GM18498 (cell line): ENCODE data around the gene TNS3.
A peak's percentile ranks its signal among the peaks of the same experiment; 100 is the strongest.

Experiments
- ATAC-seq: cut with Tn5 transposase; IDR thresholded peaks from one replicate; pipeline ENCODE4 v1.9.1; 2021; ENCODE audit warnings: mild to moderate bottlenecking, moderate library complexity; ENCODE audit not compliant: unreplicated experiment

The TNS3 gene

DNA sequence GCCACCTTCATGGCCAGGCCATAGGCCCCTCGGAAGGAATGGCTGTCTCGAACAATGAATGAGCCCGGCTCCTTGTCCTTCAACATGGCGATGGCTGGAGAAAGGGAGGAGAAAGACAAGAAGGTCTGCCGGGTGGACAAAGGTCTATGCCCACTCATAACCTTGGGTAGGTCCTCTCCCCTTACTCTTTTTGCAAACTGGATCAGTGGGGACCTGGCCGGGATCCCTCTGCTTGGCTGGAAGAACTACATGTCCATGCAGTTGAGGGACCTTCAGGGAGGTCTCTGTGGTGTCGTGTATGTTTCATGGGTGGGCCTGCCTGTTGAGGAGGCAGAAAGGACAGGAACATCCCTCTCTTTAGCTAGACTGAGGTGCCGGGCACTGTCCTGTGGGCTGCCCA, 284.8 kb downstream of the TNS3 start:
- ATAC-seq = no peak

DNA sequence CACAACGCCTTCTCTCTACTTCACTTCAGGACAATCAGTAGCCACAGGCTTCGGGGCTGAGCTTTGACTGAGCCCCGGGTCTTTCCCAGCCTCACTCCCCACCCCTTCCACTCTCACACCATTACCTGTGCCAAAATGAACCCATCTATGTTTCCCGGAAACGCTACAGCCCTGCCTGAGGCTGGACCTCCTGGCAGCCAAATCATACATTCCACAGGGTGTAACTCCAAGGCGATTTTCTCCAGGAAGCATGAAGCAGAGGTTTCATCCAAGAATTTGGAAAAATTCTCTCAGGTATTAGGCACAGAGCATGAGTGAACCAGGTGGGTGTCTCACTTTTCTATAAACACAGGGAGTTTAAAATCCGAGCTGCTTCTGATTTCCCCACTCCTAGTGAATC, 286.3 kb downstream of the TNS3 start:
- ATAC-seq = no peak

- ATAC-seq = no peak
Measured at GRCh38 chr7:47294556-47295222, 287.2 kb downstream of the TNS3 start.

DNA sequence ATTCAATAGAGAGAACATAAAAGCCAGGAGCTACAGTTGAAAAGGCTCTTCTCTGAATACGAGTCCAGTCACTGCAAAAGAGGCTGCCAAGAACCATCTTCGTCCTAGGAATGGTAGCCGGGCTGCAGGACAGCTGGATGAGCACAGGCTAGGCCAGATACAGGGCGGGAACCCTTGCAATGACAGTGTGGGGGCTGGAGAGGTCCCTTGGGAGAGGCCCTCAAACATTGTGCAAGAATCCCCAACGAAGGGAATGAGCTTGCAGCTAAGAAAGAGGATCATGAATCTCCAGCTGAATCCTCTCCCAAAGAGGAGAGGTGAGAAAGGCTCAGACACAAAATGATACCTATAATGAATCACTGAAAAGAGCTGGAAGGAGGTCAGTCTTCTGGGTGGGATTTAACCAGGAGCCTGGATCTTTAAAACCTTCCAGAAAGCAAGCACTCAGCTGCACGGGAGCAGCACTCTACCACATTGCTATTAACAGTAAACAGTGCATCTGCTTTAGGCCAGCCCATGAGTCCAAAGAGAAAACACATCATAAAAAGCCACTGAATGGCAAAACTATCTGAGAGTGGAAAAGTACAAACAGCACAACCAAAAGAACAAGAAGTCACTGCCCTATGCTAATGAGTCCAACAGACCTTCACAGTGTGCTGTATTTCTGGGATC, 287.9 kb downstream of the TNS3 start:
- ATAC-seq = no peak

GRCh38 chr7:47292832-47293309, 289.0 kb downstream of the TNS3 start:
- ATAC-seq = no peak

- ATAC-seq = peak; percentile 94
Measured at GRCh38 chr7:47291461-47292081, 290.3 kb downstream of the TNS3 start.

DNA sequence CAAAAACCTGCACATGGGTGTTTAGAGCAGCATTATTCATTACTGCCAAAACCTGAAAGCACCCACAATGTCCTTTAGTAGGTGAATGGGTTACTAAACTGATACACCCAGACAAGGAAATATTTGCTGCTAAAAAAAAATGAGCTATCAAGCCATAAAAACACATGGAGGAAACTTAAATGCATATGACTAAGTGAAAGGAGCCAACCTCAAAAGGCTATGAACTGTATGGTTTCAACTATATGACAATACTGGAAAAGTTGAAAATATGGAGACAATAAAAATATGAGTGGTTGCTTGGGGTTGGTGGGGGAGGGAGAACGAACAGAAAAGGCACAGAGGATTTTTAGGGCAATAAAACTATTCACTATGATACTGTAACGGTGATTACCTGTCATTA, 291.0 kb downstream of the TNS3 start:
- ATAC-seq = no peak

DNA sequence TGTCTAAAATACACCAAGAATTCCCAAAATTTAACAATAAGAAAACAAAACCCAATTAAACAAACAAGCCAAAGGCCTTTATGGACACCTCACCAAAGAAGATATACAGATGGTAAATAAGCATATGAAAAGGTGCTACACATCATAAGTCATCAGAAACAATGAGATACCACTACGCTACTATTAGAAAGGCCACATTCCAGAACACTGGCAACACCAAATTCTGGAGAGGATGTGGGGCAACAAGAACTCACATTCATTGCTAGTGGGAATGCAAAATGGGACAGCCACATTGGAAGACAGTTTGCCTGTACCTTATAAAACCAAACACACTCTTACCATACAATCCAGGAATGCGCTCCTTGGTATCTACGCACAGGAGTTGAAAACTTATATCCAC, 291.4 kb downstream of the TNS3 start:
- no peak for ATAC-seq

GRCh38 chr7:47288060-47288459, 293.9 kb downstream of the TNS3 start:
- no peak for ATAC-seq

- no peak for ATAC-seq
Measured at GRCh38 chr7:47285860-47286491, 295.9 kb downstream of the TNS3 start.

GRCh38 chr7:47284691-47285635, 296.9 kb downstream of the TNS3 start:
- no peak for ATAC-seq

- ATAC-seq = no peak
Measured at GRCh38 chr7:47283497-47284131, 298.3 kb downstream of the TNS3 start.

DNA sequence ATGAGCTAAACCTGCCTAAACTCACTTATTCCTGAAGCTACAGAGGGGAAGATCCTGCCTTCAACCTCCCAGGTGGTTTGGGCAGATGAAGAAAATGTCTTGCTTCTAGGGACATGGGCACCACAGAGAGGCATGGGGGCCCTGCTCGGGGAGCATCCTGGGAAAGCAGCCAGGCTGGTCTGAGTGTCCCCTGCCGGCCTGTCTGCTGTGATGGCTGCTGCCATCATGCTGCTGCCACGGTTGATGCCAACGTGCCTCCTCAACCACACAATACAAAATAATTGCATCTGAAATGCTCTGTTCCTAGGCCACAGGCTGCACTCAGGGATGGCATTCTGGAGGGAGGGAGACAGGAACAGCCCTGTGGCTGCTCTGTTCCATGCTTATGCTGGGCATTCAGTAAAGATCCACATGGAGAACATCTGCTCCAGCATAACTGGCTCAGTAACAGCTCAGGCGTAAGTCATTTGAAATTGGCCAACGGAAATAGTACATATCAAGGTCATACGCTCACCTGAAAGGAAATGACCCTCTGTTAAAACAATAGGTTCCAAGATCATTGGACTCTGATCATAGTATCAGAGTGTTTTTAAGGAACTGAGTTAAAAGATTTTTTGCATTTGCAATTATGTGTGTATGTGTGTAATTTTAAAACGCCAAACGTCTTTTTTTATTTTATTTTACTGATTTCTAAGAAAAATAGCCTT, 299.0 kb downstream of the TNS3 start:
- ATAC-seq = no peak

DNA sequence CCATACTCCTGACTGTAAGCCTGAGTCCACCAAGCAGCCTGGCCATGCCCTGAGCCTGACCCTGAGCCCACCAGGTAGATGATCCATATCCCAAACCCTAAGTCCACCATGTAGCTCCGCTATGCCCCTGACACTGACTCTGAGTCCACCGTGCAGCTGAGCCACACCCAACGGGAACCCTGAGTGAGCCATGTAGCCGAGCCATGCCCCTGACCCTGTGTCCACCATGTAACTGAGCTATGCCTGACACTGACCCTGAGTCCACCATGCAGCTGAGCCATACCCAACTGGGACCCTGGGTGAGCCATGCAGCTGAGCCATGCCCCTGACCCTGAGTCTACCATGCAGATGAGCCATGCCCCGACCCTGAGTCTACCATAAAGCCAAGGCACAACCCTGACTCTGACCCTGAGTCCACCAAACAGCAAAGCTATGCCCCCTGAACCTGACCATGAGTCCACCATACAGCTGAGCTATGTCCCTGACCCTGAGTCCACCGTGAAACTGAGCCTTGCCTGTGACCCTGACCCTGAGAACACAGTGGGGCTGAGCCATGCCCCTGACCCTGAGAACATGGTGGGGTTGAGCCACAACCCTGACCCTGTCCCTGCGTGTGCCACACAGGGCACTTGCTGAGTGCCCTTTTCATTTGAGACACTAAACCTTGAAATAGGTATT, 299.8 kb downstream of the TNS3 start:
- ATAC-seq = no peak

DNA sequence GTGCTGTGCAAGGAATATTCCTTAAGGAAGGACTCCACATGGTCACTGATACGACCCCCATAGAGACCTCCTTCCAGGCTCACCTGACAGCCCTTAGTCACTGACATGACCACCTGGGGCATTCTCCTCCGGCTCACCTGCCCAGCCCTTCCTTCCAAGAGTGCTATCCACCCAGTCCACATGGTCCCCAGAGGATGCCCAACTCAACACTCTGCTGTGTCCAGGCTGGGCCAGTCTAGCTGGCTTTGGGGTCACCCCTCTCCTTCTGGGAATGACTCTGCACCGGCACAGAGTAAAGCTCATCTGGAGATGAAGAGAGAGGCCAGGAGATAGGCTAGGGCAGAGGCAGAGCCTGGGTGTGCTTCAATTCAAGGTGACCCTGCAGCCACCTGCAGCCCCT, 300.8 kb downstream of the TNS3 start:
- ATAC-seq = no peak

GRCh38 chr7:47280114-47280513, 301.8 kb downstream of the TNS3 start:
- ATAC-seq = no peak

GRCh38 chr7:47278043-47278442, 303.9 kb downstream of the TNS3 start:
- ATAC-seq = no peak

DNA sequence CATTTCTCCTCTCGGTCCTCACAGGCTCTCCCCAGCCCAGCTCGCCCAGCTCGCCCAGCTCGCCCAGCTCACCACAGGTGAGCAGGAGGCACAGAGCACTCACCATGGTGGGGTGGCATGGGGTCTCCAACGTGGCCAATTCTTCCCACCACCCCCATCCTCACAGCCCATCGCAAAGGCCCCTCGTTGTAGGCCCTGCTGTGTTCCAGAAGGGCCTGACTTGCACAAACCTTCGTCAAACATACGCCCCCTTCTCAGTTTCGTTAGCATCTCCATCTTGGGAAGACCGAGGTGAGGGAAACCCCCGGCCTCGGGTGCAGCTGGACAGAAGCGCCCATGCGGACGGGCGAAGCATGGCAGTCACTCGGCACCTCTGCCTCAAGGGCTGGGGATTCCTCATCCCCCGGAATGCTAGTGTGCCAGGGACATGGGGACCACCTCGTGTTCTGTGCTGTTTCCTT, 304.6 kb downstream of the TNS3 start:
- ATAC-seq = no peak
